PFSK-1 (cell line): ENCODE results near the gene FAM107A.

ENCODE experiments used
- FOXP2 ChIP-seq: optimal IDR thresholded peaks from 2 replicates; pipeline ENCODE3; 2011; ENCODE audit warnings: borderline replicate concordance, control low read depth, inconsistent platforms; ENCODE audit not compliant: insufficient read depth; ENCODE audit errors: extremely low read length, extremely low read depth
- POLR2AphosphoS5 ChIP-seq: IDR thresholded peaks from 2 replicates; pipeline ENCODE4 v1.6.1; 2012; ENCODE audit warnings: low read depth, mild to moderate bottlenecking, control low read depth, low read length, moderate library complexity
- SIN3A ChIP-seq: IDR thresholded peaks from 2 replicates; pipeline ENCODE4 v1.6.1; 2012; ENCODE audit warnings: mild to moderate bottlenecking, low read length, moderate library complexity, borderline replicate concordance; ENCODE audit not compliant: insufficient read depth
- TAF1 ChIP-seq: IDR thresholded peaks from 2 replicates; pipeline ENCODE4 v1.6.1; 2012; ENCODE audit warnings: low read length, control low read depth, borderline replicate concordance; ENCODE audit not compliant: insufficient read depth
- TF ChIP-seq, protein P1 (sequence below), 2 experiments: IDR thresholded peaks; 2 replicates each; pipeline versions ENCODE4 v1.6.1 to v1.8.0; 2011 to 2012; ENCODE audit warnings: low read depth in 2 of 2, low read length in 2 of 2, control low read depth in 1 of 2, inconsistent platforms in 1 of 2, mild to moderate bottlenecking in 1 of 2, moderate library complexity in 1 of 2; ENCODE audit not compliant: insufficient read depth in 1 of 2

DNA sequence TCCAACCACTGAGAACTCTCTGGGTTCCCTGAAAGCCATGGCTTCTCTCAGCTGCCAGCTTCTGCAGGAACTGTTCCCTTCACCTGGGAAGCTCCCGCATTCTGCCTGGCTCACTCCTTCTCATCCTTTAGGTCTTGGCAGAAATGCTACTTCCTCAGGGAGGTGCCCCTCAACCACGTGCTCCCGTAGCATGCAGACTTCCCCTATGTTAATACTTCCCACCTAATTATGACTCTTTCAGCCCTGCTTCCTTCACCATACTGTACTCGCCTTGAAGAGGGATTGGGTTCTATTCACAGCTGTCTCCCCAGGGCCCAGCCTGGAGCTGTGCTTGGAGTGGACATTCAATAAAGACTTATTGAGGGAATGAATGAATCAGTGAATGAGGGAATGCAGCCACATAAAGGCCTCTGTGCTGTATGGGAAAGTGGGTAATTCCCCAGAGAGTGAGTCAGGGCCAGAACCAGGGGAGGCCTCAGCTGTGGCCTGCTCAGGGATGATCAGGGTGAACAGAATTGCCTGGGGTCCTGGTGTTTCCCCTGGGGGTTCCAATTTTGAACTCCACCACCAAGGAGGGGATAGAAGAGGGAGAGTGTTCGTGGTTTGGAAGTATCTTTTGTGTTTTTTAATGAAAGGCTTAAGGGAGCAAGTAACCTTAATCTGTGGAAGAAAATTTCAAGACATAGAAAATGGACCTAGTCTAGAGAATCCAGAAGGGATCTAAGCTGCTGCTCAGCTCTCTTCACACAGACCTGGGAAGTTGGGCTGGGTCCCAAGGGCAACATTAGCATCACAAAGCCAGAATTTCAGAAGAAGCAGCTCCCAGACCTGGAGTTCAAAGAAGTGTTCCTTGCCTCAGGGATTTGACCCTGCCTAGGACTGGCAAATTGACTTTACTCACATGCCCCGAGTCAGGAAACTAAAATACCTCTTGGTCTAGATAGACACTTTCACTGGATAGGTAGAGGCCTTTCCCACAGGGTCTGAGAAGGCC lies 14.6 kb upstream of the FAM107A start:
- TF ChIP-seq SIN3A (no peak), POLR2AphosphoS5 (no peak), TAF1 (no peak), FOXP2 (no peak)
- TF ChIP-seq, protein P1, sequence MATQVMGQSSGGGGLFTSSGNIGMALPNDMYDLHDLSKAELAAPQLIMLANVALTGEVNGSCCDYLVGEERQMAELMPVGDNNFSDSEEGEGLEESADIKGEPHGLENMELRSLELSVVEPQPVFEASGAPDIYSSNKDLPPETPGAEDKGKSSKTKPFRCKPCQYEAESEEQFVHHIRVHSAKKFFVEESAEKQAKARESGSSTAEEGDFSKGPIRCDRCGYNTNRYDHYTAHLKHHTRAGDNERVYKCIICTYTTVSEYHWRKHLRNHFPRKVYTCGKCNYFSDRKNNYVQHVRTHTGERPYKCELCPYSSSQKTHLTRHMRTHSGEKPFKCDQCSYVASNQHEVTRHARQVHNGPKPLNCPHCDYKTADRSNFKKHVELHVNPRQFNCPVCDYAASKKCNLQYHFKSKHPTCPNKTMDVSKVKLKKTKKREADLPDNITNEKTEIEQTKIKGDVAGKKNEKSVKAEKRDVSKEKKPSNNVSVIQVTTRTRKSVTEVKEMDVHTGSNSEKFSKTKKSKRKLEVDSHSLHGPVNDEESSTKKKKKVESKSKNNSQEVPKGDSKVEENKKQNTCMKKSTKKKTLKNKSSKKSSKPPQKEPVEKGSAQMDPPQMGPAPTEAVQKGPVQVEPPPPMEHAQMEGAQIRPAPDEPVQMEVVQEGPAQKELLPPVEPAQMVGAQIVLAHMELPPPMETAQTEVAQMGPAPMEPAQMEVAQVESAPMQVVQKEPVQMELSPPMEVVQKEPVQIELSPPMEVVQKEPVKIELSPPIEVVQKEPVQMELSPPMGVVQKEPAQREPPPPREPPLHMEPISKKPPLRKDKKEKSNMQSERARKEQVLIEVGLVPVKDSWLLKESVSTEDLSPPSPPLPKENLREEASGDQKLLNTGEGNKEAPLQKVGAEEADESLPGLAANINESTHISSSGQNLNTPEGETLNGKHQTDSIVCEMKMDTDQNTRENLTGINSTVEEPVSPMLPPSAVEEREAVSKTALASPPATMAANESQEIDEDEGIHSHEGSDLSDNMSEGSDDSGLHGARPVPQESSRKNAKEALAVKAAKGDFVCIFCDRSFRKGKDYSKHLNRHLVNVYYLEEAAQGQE (IDR thresholded peaks at IDR 0.05; ENCODE audit: insufficient read depth in 1 of 2, low read depth in 2 of 2, low read length in 2 of 2): no peak
